Activated CD4-positive, alpha-beta T cell treated with anti-CD3 and anti-CD28 coated beads for 24 hours (primary cell): Measurements from ENCODE around the gene CLIC1.
"Not testable (repeated sequence)": the region's sequence is repeated elsewhere in the genome, so short reads cannot be mapped to it uniquely, and the experiment has no call there.

Experiments used
- DNase-seq, 2 donors: peaks; one replicate each; pipeline ENCODE4 v3.0.0-alpha.2; 2020; ENCODE audit warnings: low read depth in 2 of 2

CLIC1 gene

DNA sequence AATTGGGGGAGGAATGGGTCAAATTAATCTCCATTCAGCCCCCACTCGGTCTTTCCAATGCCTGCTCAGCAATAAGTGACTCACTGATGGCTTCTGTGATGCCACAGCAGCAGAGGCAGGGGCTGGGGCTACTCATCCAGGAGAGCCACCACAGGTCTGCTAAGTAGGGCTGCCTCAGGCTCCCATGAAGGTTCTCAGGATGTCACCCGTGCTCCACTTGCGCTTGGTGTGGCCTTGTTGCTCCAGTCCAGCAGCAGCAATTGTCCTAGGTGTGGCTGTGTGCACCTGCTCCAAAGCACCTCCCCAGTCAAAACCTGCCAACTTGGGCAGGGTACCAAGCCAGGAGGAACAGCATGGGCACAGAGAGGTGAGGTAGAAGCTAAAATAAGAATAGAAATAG lies 14.2 kb downstream of the CLIC1 start:
- DNase-seq, result no peak

DNA sequence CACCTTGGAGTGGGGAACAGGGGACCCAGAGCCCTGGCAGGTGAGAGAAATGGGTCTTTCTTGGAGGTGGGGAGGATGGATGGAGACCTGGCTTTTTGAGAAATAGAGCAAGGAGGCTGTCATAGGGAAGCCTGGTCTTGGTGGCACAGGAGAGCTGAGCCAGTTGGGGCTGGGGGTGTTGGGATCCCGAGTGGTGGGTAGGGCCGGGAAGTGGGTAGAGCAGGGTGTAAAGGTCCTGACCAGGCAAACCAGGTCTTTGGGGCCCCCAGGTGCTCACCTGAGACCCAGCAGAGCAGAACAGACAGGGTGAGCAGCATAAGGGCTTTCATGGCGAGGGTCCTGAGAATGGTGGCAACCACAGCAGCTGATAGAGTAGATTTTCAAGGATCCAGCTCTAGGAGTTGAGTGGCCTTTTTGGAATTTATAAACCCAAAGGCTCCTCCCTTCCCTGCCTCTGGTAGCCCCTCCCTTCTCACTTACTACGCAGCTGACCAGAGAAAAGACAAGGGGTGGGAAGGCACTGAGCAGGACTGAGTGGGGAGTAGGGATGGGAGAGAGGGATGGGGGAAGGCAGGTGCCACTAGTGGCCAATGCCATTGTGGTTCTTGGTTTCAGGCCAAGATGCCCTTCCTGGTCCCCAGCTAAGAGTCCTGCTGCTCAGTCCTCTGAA lies 14.8 kb downstream of the CLIC1 start, which contains the start of gene LY6G6C:
Gene LY6G6C, minus strand, starts transcription at position 396 of the 670 bp plus-strand sequence. Its CDS starts 67 bp downstream, at position 329.
- DNase-seq, result no peak

DNA sequence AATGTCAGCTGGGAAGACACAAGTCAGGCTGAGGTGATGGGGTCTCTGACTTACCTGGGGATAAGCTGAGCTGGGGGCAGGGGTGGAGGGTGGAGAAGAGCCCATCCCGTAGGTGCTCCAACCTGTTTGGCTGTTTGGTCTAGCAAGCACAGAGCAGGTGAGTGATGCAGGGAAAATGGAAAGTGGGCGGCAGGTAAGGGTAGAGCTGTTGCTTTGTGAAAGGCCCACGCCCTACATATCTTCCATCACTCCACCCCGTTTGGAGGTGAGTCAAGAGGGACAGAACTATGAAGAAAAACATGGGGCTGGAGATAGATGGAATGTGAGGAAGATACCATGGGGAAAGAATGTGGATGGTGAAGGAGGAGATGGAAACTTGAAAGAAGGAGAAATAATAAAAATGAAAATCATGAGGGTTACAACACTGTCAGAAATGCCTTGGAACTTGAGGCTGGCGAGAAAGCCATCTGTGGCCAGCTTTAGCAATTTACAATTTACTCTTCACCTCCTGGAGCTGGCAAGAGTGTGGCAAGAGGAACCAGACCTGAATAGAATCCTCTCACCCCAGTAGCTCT lies 16.0 kb downstream of the CLIC1 start:
- DNase-seq, result no peak

DNA sequence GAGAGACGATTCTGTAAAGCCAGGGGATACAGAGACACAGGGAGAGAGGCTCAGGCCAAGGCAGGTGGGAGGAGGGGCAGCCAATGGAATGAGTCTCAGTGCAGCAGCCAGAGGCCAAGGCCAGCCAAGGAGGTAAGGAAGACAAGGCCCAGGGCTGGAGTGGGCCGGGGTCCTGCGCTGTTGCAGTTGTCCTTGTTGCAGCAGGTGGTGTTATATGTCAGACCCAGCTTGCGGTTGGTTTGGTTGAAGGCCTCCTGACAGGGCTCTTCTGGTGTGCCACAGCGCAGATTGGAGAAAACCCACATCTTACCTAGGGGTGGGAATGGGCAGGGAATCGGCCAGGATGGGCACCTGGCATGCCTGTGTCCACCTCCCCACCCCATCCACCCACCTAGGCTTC lies 17.3 kb downstream of the CLIC1 start:
- DNase-seq, result no peak

DNA sequence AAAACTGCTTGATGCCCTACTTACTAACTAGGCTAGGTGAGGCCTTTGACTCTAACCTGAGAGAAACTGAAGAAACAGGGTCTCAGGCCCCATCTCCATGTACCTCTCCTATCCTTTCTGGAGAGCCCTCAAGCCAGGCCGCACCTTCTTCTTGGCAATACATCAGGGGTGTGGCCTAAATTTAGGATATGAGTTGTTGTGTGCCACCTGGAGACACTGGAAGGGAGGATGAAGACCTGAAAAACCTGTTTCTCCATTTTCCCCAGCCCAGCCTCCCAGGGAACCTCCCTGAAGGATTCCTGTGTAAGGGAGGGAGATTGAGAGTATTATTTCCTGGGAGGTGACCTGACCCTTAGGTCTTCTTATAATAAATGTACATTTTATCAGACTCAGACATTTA lies 18.1 kb downstream of the CLIC1 start:
- no peak for DNase-seq

DNA sequence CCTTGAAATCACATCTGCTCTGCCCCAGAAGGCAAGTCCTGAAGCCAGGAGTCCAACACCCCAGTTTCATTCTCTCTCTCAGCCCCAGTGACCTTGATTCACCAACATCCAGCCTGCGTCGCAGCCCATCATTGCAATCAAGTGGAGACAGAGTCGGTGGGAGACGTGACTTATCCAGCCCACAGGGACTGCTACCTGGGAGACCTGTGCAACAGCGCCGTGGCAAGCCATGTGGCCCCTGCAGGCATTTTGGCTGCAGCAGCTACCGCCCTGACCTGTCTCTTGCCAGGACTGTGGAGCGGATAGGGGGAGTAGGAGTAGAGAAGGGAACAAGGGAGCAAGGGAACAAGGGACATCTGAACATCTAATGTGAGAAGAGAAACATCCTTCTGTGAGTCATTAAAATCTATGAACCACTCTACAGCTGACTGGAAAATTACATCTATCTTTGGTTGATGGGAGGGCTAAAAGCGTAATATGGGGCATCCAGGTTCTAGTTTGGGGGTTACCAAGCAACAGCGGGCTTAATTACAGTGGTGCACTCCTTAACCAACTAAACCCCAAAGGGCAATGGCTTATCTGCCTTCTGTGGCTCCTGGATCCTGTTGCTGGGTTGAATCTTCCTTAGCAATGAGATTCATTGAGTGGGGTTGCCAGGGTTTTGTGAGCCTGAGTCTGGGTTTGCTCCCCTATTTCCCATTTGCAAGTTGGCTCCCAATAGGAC lies 18.7 kb downstream of the CLIC1 start:
- no peak for DNase-seq

DNA sequence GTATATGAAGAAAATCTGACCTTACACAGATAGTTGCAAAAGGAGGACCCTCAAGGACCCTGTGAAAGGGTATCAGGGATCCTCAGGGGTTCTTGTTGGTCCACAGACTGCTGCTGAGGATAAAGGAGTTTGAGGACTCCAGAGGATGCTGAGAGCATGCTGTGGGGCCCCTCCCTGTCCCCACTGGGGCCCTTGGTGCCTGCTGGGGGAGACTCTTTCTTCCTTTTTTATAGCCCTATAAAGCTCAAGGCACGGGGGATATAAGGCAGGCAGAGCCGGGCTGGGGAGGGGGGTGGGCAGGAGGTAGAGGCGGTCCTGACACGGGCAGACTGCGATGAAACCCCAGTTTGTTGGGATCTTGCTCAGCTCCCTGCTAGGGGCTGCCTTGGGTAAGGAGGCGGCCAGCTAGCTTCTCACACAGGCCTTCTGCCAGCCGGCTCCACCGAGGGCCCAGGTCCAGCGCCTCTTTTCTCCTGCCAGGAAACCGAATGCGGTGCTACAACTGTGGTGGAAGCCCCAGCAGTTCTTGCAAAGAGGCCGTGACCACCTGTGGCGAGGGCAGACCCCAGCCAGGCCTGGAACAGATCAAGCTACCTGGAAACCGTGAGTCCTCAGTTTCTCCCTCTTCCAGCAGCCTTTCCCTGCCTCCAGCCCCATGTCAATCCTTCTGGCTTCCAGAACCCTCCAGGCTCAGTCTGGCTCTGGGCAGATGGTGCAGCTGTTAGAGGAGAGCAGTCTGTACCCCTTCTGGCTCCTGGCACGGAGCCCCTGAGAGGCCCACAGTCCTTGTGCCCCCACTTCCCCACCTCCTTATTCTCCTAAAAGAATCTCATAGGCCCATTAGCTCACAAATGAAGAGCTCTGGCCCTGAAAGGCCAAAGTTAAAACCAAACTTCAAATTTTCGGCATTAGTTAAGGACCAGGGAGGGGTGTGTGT lies 21.0 kb downstream of the CLIC1 start, which contains the start of gene LY6G6D:
Gene LY6G6D, plus strand, starts transcription at position 327 of the 937 bp plus-strand sequence. Its CDS starts 8 bp downstream, at position 335.
- no peak for DNase-seq

DNA sequence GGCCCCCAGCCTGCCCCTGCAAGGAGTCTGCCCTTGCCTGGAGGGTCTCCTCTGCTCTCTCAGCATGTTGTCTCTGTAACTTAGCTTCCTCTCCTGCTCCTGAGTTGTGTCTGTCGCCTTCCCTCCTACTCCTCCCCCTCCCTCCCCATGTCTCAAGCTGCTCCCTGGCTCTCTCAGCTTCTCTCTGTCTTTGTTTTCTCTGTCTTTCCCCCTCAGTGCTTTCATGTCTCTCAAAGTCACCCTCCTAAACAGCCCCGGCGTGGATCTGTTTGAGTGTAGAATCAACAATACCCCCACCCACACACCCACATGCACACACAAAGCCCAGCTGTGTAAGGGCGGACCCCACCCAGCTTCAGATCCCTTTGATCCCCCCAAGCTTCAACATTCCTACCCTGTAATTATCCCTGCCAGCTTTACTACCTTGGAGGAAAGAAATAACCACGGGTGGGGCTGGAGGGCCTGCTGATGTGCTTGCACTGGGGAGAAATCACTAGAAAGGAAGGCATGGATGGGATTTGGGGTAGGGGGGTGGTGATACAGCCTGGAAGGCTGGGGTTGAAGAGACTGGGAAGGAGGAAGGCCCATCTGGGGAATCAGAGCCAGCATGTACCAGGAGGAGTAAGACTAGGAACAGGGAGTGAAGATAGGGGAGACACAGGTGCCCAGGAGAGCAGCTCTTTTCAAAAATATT lies 22.2 kb downstream of the CLIC1 start:
- DNase-seq, result no peak

DNA sequence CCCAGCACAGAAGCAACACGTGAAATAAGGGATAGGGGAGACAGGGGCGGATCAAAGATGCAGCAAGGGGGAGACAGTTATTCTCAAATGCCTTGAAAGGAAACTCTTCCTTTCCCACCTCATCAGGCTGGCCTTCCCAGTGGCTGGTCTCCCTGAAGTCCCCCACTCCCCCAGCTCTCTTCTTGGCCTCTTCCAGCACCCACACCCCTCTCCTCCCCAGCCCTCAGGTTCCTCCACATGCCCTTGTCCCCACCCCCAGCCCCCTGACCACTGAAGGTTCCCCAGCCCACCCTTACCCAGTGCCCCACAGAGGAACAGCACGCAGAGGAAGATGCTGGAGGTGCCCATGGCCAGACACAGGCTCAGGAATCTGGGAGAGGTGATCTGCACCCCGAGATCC lies 22.9 kb downstream of the CLIC1 start:
- no peak for DNase-seq

DNA sequence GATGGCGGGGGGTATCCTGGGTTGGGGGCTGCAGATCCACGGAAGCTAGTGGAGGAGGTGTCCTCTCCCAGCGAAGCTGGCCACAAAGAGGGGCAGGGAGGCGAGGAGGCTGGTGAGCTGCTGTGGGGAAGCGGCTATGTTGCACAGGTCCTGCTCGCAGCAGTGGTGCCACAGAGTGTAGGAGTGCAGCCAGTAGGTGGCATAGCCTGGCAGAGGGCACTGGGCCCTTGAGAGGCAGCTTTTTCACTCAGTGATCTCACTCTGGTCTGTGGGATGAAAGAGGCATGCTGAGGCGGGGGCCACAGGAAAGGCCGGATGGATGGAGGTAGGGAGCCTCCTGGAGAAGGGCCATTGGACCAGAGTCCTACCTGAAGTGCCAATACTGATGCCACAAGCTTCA lies 24.0 kb downstream of the CLIC1 start:
- DNase-seq, result no peak

DNA sequence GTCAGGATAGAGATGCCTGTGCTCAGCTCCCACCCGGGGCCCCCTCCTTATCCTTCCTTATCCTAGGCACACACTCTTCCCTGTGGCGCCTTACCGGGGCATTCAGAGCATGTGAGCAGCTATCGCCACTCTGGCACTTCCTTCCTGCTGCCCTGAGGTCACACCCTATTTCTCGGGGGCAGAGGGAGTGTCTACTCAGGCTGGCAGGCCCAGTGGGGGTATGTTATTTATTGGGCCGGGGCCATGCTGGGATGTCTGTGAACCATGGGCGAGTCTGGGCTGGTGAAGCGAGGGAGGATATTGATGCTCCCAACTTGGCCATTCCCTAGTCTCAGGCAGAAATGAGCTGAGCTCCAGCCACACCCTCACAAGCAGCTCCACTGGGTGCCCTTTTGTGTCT lies 25.1 kb downstream of the CLIC1 start:
- DNase-seq, result no peak

DNA sequence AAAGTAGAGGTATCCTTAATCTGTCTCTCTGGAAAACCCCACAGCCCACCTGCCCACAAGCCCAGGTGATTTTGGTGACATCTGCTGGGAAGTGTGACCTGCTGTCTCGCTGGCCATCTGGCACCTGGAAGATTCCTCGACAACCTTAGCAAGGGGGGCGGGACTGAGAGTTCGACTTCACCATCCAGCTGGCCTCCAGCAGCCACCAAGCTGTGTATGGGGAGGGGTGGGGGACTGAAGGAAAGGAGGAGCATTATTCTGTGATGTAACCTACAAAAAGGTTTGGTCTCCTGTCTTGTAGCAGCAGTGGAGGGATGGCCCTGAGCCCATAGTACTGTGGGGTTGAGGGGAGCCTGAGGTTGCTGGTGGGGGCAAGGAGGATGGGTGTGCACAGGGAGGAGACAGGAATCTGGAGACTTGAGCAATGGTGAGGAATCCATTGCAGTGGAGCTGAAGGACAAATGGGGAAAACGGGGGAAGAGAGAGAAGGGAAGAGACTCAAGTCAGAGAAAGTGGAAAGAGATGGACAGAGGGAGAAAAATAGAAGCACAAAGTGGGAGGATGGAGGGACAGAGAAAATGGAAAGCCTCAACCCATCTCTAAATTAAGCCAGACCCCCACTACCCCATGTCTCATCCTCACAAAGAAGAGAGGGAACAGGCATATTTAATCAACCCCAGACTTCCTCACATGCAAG lies 25.7 kb downstream of the CLIC1 start:
- DNase-seq, result no peak

DNA sequence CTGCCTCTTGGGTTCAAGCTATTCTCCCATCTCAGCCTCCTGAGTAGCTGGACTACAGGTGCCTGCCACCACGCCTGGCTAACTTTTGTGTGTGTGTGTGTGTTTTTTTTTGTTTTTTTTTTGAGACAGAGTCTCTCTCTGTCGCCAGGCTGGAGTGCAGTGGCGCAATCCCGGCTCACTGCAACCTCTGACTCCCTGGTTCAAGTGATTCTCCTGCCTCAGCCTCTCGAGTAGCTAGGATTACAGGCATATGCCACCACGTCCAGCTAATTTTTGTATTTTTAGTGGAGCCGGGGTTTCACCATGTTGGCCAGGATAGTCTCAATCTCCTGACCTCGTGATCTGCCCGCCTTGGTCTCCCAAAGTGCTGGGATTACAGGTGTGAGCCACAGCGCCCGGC lies 27.2 kb downstream of the CLIC1 start:
- DNase-seq, result not testable (repeated sequence)

DNA sequence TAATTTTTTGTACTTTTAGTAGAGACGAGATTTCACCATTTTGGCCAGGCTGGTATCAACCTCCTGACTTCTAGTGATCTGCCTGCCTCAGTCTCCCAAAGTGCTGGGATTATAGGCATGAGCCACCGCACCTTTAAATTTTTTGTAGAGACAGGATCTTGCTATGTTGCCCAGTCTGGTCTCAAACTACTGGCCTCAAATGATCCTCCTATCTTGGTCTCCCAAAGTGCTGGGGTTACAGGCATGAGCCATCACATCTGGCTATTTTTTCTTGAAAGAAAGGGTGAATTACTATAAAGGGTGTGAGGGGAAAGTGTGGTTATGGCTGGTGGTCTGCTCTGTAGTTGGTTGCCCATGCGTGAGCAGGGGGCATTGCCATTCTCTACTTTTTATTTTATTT lies 28.1 kb downstream of the CLIC1 start:
- DNase-seq, result no peak

DNA sequence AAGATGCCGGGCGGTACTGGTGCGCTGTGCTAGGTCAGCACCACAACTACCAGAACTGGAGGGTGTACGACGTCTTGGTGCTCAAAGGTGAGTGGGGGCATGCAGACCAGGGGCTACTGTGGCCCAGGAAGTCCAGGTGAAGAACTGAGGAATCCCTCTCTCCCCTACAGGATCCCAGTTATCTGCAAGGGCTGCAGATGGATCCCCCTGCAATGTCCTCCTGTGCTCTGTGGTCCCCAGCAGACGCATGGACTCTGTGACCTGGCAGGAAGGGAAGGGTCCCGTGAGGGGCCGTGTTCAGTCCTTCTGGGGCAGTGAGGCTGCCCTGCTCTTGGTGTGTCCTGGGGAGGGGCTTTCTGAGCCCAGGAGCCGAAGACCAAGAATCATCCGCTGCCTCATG lies 28.6 kb downstream of the CLIC1 start:
- DNase-seq, result no peak

DNA sequence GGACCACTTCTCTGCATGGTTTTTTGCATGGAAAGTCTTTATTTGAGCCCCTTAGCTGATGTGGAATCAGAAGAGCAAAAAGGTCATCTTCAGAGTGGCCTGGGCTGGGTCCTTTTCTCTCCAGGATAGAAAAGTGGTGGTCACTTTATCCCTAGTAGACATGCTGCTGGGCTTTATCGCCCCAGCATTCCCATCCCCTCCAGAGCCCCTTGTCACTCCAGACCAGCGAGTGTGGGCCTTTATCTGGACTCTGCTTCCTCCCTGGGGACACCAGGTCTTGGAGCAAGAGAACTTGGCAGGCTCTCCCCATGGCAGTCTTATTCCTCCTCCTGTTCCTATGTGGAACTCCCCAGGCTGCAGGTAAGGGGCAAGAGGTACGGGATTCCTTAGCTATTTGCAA lies 29.7 kb downstream of the CLIC1 start, which contains the start of gene LY6G6F:
Gene LY6G6F, plus strand, starts transcription at position 268 of the 400 bp plus-strand sequence. Its CDS starts 41 bp downstream, at position 309.
- no peak for DNase-seq

DNA sequence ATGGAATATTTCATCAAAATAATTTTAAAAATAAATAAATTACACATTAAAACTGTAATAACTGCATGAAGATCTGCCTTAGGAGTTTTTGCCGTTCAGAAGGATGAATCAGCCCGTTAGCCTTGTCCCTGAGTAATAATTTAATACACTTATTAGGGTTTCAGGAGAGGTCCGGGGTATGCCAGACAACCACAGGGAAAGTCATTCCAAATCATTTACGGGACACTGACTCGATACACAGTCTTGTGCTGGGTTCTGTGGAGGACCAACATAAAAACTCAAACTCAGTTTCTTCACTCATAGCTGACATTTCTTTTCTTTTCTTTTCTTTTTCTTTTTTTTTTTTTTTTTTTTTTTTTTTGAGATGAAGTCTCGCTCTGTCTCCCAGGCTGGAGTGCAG lies 30.4 kb downstream of the CLIC1 start:
- no peak for DNase-seq

DNA sequence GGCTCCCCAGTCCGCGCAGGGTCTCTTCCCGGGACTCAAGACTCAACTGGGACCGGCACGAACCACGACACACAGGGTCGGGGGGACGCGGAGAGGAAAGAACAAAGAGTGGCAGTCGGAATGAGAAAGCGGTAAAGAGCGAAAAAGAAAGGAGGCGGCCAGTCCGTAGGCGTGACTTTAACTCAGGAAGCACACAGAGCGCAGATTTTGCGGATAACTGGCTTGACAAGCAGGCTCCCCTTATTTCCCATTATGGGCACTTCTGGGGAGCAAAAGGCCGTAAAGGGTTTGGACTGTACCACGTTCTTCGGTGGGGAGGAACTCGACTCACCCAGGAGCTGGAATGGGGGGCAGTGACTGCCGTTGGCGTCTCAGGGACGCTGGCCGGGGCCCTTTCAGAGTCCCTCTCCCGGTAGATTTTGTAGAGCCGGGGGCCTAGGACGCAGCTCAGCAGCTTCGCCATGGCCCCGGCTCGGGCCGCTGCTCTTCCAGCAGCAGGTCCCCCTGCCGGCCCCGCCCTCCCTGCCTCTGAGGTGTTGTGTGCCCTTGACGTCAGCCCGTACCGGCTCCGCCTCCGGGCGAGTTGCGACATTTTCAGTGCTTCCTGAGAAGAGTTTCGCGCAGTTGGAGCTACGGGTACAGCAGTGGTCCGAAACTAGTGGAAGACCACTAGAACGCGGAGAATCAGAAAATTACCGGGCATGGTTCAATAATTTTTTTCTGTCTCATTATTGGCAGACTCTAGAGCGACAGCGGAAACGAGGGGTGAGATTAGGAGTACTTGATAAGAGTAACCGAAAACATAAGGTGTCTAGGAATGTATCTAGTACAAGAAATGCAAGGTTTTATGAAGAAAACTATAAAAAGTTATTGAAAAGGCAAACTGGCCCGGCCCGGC lies 33.3 kb downstream of the CLIC1 start, which contains the start of gene ABHD16A:
Gene ABHD16A, minus strand, starts transcription at position 506 of the 898 bp plus-strand sequence. Its CDS starts 43 bp downstream, at position 463.
- DNase-seq, result peak; percentile 94 to 97

DNA sequence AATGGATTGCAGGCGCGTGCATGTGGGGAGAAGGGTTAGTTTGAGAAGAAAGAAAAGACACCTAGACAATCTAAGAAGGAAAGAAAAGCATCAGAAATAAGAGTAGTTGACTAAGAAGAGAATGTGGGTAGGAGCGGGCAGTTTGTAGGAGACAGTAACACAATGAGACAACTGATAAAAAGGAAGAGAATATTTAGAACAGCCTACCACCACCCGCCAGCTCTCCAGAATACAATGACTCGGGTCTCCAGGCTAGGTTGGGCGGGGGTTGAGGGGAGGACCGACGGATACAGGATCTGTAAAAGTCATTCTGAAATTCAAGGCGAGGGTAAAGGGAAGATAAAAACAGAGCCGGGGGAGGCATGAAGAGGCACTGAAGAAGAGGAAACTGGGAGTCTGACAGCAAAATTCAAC lies 33.9 kb downstream of the CLIC1 start:
- peak in 1 of 2 donors; percentile 7 for DNase-seq
